ENCODE results near the gene CDK10. TPM values are rescaled to one million over a fixed set of nuclear protein-coding genes. Genes with fewer than 3 reads are reported as not detected.
"Not testable (repeated sequence)": the region's sequence is repeated elsewhere in the genome, so short reads cannot be mapped to it uniquely, and the experiment has no call there.

The CDK10 gene
- total RNA-seq, 3 donors from 2014 or later (not counting 1 experiment from before 2014, with no cell fraction given) = 102 to 123 (median 114) TPM

DNA sequence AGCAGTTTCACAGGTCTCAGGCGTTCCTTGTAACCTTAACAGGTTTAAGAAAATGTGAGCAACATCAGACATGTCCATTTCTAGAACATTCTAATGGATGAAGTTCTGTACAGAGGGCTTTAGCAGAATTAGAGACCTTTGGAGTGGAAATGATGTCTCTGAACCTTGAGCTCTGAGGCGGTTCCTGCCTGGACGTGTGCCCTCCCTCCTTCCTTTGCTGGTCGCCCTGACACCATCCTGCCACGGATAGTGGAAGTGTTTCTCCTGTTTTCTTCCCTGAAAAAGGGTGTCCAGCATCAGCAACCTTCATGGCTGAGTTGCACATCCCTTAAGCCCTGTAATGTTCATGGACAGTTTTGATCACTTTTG, 17.7 kb upstream of the CDK10 start:
- Histone ChIP-seq H3K9me3 (ENCODE audit: control insufficient read depth, insufficient read depth, low read length) (no peaks in the 10 kb centered on the region), H3K4me3 (ENCODE audit: low read length) (no peak overlapping the region), H3K27ac (ENCODE audit: low read length) (no peak overlapping the region), H3K27me3 (ENCODE audit: control insufficient read depth, insufficient read depth, low read length) (no peaks in the 10 kb centered on the region), H3K36me3 (ENCODE audit: control insufficient read depth, insufficient read depth, low read length) (no peaks in the 10 kb centered on the region), H3K4me1 (ENCODE audit: control insufficient read depth, insufficient read depth, low read length) (no peaks in the 10 kb centered on the region)
- no peak overlapping the region for H3K27ac Mint-ChIP-seq
- 66% methylated on average over 5 of the region's 5 CpGs for WGBS (ENCODE audit: insufficient coverage)
- no peak for DNase-seq
- intact Hi-C loops (cut with micrococcal nuclease) = no loop called here
- H3K4me3 Mint-ChIP-seq = no peak overlapping the region
- no peaks in the 10 kb centered on the region for H3K36me3 Mint-ChIP-seq
- no peak for ATAC-seq
- no peaks in the 10 kb centered on the region for H3K27me3 Mint-ChIP-seq (ENCODE audit: low read depth in 2 of 2)
- TF ChIP-seq, protein P1, sequence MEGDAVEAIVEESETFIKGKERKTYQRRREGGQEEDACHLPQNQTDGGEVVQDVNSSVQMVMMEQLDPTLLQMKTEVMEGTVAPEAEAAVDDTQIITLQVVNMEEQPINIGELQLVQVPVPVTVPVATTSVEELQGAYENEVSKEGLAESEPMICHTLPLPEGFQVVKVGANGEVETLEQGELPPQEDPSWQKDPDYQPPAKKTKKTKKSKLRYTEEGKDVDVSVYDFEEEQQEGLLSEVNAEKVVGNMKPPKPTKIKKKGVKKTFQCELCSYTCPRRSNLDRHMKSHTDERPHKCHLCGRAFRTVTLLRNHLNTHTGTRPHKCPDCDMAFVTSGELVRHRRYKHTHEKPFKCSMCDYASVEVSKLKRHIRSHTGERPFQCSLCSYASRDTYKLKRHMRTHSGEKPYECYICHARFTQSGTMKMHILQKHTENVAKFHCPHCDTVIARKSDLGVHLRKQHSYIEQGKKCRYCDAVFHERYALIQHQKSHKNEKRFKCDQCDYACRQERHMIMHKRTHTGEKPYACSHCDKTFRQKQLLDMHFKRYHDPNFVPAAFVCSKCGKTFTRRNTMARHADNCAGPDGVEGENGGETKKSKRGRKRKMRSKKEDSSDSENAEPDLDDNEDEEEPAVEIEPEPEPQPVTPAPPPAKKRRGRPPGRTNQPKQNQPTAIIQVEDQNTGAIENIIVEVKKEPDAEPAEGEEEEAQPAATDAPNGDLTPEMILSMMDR (IDR thresholded peaks at IDR 0.05) = no peak
- no peaks in the 10 kb centered on the region for H3K9me3 Mint-ChIP-seq
- H3K4me1 Mint-ChIP-seq = no peaks in the 10 kb centered on the region

DNA sequence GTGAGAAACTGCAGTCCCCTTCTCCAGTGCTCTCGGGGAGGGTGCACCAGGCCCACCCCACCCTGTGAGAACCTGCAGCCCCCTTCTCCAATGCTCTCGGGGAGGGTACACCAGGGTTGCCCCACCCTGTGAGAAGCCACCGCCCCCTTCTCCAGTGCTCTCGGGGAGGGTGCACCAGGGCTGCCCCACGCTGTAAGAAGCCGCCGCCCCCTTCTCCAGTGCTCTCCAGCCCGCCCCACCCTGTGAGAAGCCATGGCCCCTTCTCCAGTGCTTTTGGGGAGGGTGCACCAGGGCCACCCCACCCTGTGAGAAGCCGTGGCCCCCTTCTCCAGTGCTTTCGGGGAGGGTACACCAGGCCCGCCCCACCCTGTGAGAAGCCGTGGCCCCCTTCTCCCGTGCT, 16.7 kb upstream of the CDK10 start:
- Mint-ChIP-seq H3K4me3 (no peak overlapping the region), H3K36me3 (no peaks in the 10 kb centered on the region), H3K27ac (no peak overlapping the region), H3K9me3 (no peaks in the 10 kb centered on the region), H3K4me1 (no peaks in the 10 kb centered on the region), H3K27me3 (ENCODE audit: low read depth in 2 of 2) (no peaks in the 10 kb centered on the region)
- TF ChIP-seq, protein P1 (IDR thresholded peaks at IDR 0.05) = no peak
- no peak for ATAC-seq
- Histone ChIP-seq H3K36me3 (ENCODE audit: control insufficient read depth, insufficient read depth, low read length) (no peaks in the 10 kb centered on the region), H3K9me3 (ENCODE audit: control insufficient read depth, insufficient read depth, low read length) (no peaks in the 10 kb centered on the region), H3K4me3 (ENCODE audit: low read length) (no peak overlapping the region), H3K27me3 (ENCODE audit: control insufficient read depth, insufficient read depth, low read length) (no peaks in the 10 kb centered on the region), H3K27ac (ENCODE audit: low read length) (no peak overlapping the region), H3K4me1 (ENCODE audit: control insufficient read depth, insufficient read depth, low read length) (no peaks in the 10 kb centered on the region)
- intact Hi-C loops (cut with micrococcal nuclease) = no loop called here
- WGBS (ENCODE audit: insufficient coverage) = 89% methylated on average over 13 of the region's 13 CpGs
- DNase-seq = no peak

DNA sequence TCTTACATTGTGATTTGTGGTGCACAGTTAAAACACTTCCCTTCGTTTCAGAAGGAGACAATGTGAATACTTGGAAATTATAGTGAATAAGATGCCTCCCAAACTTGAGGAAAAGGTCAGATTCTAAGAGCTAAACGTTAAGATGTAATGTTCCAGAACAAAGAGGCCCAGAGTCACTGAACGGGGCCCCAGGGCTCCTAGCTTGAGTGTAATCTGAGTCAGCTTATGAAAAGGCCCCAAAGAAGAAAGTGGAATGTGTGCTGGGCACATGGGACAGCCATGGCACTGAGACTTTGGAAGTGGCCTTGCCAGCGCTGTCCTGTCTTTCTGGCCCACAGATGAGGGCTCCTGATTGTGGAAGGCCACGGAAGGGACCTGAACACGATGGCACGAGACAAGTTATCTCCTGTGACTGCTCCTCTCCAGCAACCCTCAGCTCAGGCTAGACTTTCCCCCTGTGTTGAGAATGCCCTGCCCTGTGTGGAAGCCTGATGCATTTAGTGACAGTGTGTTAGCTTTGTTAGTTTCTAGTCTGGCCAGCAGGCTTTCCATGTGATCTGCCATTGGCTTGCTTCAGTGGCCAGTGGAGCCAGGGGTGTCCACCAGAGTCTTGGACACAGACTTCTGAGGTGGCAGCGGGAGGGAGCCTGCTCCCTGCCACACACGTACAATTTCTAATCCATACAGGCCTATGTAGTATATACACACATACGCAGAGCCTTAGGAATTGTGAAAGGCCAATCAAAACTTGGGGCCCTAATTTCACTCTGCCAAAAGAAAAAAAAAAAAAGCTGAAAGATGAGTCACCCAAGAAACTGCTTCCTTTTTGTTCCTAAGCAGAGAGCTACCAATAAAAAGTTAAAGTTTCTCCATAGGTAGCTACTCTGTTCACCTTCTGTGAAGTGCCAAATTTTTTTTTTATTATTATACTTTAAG, 15.7 kb upstream of the CDK10 start:
- Mint-ChIP-seq H3K4me1 (no peaks in the 10 kb centered on the region), H3K27ac (no peak overlapping the region), H3K9me3 (no peaks in the 10 kb centered on the region), H3K36me3 (no peaks in the 10 kb centered on the region), H3K27me3 (ENCODE audit: low read depth in 2 of 2) (no peaks in the 10 kb centered on the region), H3K4me3 (no peak overlapping the region)
- 95% methylated on average over 10 of the region's 10 CpGs for WGBS (ENCODE audit: insufficient coverage)
- TF ChIP-seq, protein P1 (IDR thresholded peaks at IDR 0.05) = no peak
- no peaks in the 10 kb centered on the region for H3K36me3 ChIP-seq (ENCODE audit: control insufficient read depth, insufficient read depth, low read length)
- H3K4me3 ChIP-seq (ENCODE audit: low read length) = no peak overlapping the region
- H3K27me3 ChIP-seq (ENCODE audit: control insufficient read depth, insufficient read depth, low read length) = no peaks in the 10 kb centered on the region
- no peaks in the 10 kb centered on the region for H3K9me3 ChIP-seq (ENCODE audit: control insufficient read depth, insufficient read depth, low read length)
- H3K27ac ChIP-seq (ENCODE audit: low read length) = no peak overlapping the region
- intact Hi-C loops (cut with micrococcal nuclease) = no loop called here
- H3K4me1 ChIP-seq (ENCODE audit: control insufficient read depth, insufficient read depth, low read length) = no peaks in the 10 kb centered on the region
- ATAC-seq (no peak), DNase-seq (no peak)

DNA sequence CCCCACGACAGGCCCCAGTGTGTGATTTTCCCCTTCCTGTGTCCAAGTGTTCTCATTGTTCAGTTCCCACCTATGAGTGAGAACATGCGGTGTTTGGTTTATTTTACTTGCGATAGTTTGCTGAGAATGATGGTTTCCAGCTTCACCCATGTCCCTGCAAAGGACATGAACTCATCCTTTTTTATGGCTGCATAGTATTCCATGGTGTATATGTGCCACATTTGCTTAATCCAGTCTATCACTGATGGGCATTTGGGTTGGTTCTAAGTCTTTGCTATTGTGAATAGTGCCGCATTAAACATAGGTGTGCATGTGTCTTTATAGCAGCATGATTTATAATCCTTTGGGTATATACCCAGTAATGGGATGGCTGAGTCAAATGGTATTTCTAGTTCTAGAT, 14.9 kb upstream of the CDK10 start:
- H3K4me1 ChIP-seq (ENCODE audit: control insufficient read depth, insufficient read depth, low read length); H3K36me3 Mint-ChIP-seq; H3K4me3 Mint-ChIP-seq; H3K27me3 Mint-ChIP-seq (ENCODE audit: low read depth in 2 of 2); ATAC-seq; H3K4me3 ChIP-seq (ENCODE audit: low read length); H3K27ac ChIP-seq (ENCODE audit: low read length); intact Hi-C loops (cut with micrococcal nuclease); H3K9me3 Mint-ChIP-seq; H3K9me3 ChIP-seq (ENCODE audit: control insufficient read depth, insufficient read depth, low read length); H3K4me1 Mint-ChIP-seq; H3K27ac Mint-ChIP-seq; DNase-seq; H3K36me3 ChIP-seq (ENCODE audit: control insufficient read depth, insufficient read depth, low read length); H3K27me3 ChIP-seq (ENCODE audit: control insufficient read depth, insufficient read depth, low read length): not testable (repeated sequence)
- WGBS (ENCODE audit: insufficient coverage) = 100% methylated on average over 2 of the region's 4 CpGs

Measured in natural killer cell (primary cell).